Femur (tissue), 1 donor: ENCODE results near the gene KHNYN.
"Not testable (repeated sequence)": the region's sequence is repeated elsewhere in the genome, so short reads cannot be mapped to it uniquely, and the experiment has no call there.

Source experiments
- DNase-seq: peaks from one replicate; pipeline ENCODE4 v3.0.0-alpha.2; 2017

KHNYN gene

GRCh38 chr14:24481622-24482324, 52.0 kb downstream of the KHNYN start:
- DNase-seq, result peak; percentile 38

GRCh38 chr14:24482699-24483303, 53.0 kb downstream of the KHNYN start:
- DNase-seq, result not testable (repeated sequence)

DNA sequence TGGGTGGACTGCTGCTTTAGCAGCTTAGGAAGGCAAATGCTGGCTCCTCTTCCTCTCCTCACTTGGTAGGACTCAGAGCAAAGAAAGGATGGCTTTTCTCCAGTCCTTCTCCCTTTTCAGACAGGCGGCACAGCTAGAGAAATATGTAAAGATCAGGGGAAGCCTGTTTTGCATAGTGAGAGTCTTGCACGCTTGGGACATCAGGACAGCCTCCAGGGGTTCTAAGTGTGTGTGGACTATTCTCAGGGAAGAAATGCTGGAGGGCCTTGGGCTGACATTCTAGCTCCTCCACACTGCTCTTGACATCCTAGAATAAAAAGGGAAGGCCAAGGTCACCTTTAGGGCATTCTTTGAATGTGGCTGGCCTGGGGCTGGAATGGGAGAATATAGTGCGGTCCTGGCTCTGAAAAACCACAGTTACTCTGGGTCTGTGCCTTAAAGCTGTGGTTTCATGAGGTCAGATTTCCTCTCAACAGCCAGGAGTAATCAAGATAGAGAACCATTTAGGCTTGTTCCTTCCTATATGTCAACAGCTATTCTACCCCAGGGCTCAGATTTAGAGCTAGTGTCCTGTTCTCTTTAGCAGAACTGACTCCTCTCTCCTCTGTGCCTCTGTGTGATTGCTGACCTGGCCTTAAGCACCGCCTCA, 54.0 kb downstream of the KHNYN start:
- no peak for DNase-seq
